Body of pancreas (tissue), 4 donors: ENCODE data around the gene SOD2. TPM values are rescaled to one million over a fixed set of nuclear protein-coding genes. Genes with fewer than 3 reads are reported as not detected.

Source experiments
- ATAC-seq: fragments of 150-250 bp; one replicate; pipeline ENCODE4 v1.9.1; 2016
- DNase-seq, 4 donors: peaks; one replicate each; pipeline ENCODE4 v3.0.0-alpha.2; 2019
- H3K27ac ChIP-seq, 4 donors: fragments of 200-600 bp; sonication (generic); 1 replicate in 3 of 4; 2 replicates in 1 of 4; pipeline versions ENCODE4 v1.5.1 to v1.6.1; 2016 to 2019; ENCODE audit warnings: mild to moderate bottlenecking in 1 of 4, mixed read lengths in 1 of 4, moderate library complexity in 1 of 4
- H3K27me3 ChIP-seq, 2 donors: fragments of 200-600 bp; sonication (generic); one replicate each; pipeline ENCODE4 v1.6.0; 2016; ENCODE audit warnings: mild to moderate bottlenecking in 1 of 2
- H3K36me3 ChIP-seq, 2 donors: fragments of 200-600 bp; sonication (generic); replicated peaks in 1 of 2; 2 replicates each; pipeline ENCODE4 v1.5.1; 2016; ENCODE audit warnings: low read depth in 2 of 2; ENCODE audit not compliant: insufficient read depth in 1 of 2
- H3K4me1 ChIP-seq: fragments of 200-600 bp; sonication (generic); one replicate; pipeline ENCODE4 v1.6.0; 2016
- H3K4me3 ChIP-seq, 2 donors: fragments of 200-600 bp; sonication (generic); 1 replicate in 1 of 2; 2 replicates in 1 of 2; pipeline ENCODE4 v1.5.1; 2016 to 2019
- H3K9me3 ChIP-seq, 3 donors: fragments of 200-600 bp; sonication (generic); 1 replicate in 2 of 3; 2 replicates in 1 of 3; pipeline ENCODE4 v1.5.1; 2016
- POLR2A ChIP-seq, 3 donors: fragments of 450-650 bp; IDR thresholded peaks; one replicate each; pipeline ENCODE4 v1.6.1; 2016; ENCODE audit warnings: antibody characterized with exemption in 3 of 3, mild to moderate bottlenecking in 2 of 3
- WGBS, 2 donors: methylation state at CpG; one replicate each; pipeline ENCODE4 v1.1.5; 2017; 5-methylcytosine and 5-hydroxymethylcytosine counted together
- intact Hi-C: fragments of 100-400 bp; cut with DNase I; formaldehyde crosslinking; loops from one replicate; pipeline ENCODE4 v1.15.1; 2023
- small RNA-seq: library from RNA; depleted of rRNA; stranded (forward); fragments of <200 nt; gene quantifications from one replicate; pipeline ENCODE3, GENCODE V24; 2016
- total RNA-seq, 2 donors: library from RNA; depleted of rRNA; stranded (reverse); fragments of >200 nt; gene quantifications; one replicate each; pipeline ENCODE4 v1.1.0, GENCODE V29; 2016
- TF ChIP-seq, protein P1 (sequence below), 7 experiments: fragments of 450-650 bp in 4 of 7; fragments of 200-600 bp in 3 of 7; sonication (generic) in 3 of 7; IDR thresholded peaks; one replicate each; pipeline ENCODE4 v1.5.1; 2016 to 2019; ENCODE audit warnings: antibody characterized with exemption in 7 of 7

Gene SOD2
- total RNA-seq, 2 donors from 2014 or later = 70.5 to 171 TPM

DNA sequence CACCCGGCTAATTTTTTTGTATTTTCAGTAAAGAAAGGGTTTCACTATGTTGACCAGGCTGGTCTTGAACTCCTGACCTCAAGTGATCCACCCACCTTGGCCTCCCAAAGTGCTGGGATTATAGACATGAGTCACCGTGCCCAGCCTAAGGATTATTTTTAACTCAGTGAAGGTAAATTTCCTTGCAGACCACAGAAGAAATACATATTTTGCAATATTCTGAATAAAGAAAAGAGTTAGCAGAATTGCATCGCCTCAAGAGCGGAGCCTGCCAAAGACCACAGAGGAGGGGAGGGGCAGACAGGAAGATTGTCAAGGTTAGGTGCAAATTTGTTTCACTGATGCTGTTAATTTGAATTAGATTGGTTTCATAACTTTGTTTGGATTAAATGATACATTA, 47.4 kb downstream of the SOD2 start:
- no peaks in the 10 kb centered on the region for H3K36me3 ChIP-seq
- WGBS, 2 donors = 78 to 87% methylated on average over 4 of the region's 4 CpGs
- intact Hi-C loops = no loop called here

More for the DNA sequence above, 47.4 kb downstream of the SOD2 start:
- no peaks in the 10 kb centered on the region for H3K27me3 ChIP-seq
- no peaks in the 10 kb centered on the region for H3K9me3 ChIP-seq
- ATAC-seq (no peak), DNase-seq (no peak)
- no peak overlapping the region for H3K4me3 ChIP-seq
- TF ChIP-seq, protein P1, sequence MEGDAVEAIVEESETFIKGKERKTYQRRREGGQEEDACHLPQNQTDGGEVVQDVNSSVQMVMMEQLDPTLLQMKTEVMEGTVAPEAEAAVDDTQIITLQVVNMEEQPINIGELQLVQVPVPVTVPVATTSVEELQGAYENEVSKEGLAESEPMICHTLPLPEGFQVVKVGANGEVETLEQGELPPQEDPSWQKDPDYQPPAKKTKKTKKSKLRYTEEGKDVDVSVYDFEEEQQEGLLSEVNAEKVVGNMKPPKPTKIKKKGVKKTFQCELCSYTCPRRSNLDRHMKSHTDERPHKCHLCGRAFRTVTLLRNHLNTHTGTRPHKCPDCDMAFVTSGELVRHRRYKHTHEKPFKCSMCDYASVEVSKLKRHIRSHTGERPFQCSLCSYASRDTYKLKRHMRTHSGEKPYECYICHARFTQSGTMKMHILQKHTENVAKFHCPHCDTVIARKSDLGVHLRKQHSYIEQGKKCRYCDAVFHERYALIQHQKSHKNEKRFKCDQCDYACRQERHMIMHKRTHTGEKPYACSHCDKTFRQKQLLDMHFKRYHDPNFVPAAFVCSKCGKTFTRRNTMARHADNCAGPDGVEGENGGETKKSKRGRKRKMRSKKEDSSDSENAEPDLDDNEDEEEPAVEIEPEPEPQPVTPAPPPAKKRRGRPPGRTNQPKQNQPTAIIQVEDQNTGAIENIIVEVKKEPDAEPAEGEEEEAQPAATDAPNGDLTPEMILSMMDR (IDR thresholded peaks at IDR 0.05) = no peak
- TF ChIP-seq POLR2A (IDR thresholded peaks at IDR 0.05) = no peak
- no peaks in the 10 kb centered on the region for H3K4me1 ChIP-seq
- H3K27ac ChIP-seq = no peak overlapping the region

Small RNA genes lying within 50 kb of the gene (small RNA-seq; reads per million reads assigned to genes)
- gene RNU4ATAC18P = not detected

Other genes starting within 250 kb of the SOD2 start
- gene WTAP, start 34.3 kb upstream of the SOD2 start, total RNA-seq = 10 to 100 TPM; 56.8 to 58.7 TPM
- 10 to 100 TPM in 1 of 2 donors, 1 to 10 TPM in 1; 7.3 to 16.2 TPM for gene ACAT2, start 68.8 kb upstream of the SOD2 start, total RNA-seq
- gene TCP1, start 96.4 kb upstream of the SOD2 start, total RNA-seq = 10 to 100 TPM; 55.7 to 81.5 TPM
- 10 to 100 TPM; 35.0 to 84.0 TPM for gene MRPL18, start 97.2 kb upstream of the SOD2 start, total RNA-seq
- under 1 TPM in 1 of 2 donors, not detected in 1; 0.52 TPM for gene PNLDC1, start 107.0 kb upstream of the SOD2 start, total RNA-seq
- not detected for gene MAS1, start 197.7 kb upstream of the SOD2 start, total RNA-seq